Activated naive CD4-positive, alpha-beta T cell treated with anti-CD3 and anti-CD28 coated beads for 36 hours (primary cell): Measurements from ENCODE around the gene CRYGA. TPM values are rescaled to one million over a fixed set of nuclear protein-coding genes. Genes with fewer than 3 reads are reported as not detected.

Experiments used
- CTCF ChIA-PET: fragments of 350-600 bp; sonication (Branson Sonifier 250); formaldehyde crosslinking; loops from one replicate; lab custom pipeline; 2021; ENCODE audit warnings: antibody characterized with exemption; lab: Charles Lee
- DNase-seq: peaks from one replicate; pipeline ENCODE4 v3.0.0-alpha.2; 2020
- H3K27ac Mint-ChIP-seq: one replicate; pipeline ENCODE4 v1.8.0; 2021; ENCODE audit warnings: mild to moderate bottlenecking, mixed read lengths
- H3K27me3 Mint-ChIP-seq: one replicate; pipeline ENCODE4 v1.8.0; 2021; ENCODE audit warnings: low read depth, mixed read lengths
- H3K36me3 Mint-ChIP-seq: one replicate; pipeline ENCODE4 v1.8.0; 2021; ENCODE audit warnings: low read depth, mixed read lengths
- H3K4me1 Mint-ChIP-seq: one replicate; pipeline ENCODE4 v1.8.0; 2021; ENCODE audit warnings: low read depth, mixed read lengths
- H3K4me3 Mint-ChIP-seq: one replicate; pipeline ENCODE4 v1.8.0; 2021; ENCODE audit warnings: mild to moderate bottlenecking, moderate library complexity, mixed read lengths
- H3K9me3 Mint-ChIP-seq: one replicate; pipeline ENCODE4 v1.8.0; 2021; ENCODE audit warnings: mixed read lengths
- intact Hi-C: fragments of 100-400 bp; cut with micrococcal nuclease; formaldehyde crosslinking; loops from one replicate; pipeline ENCODE4 v1.15.1; 2023
- total RNA-seq, 2 experiments: library from RNA; stranded (reverse); gene quantifications; one replicate each; pipeline ENCODE4 v1.2.3, GENCODE V29; 2021

The CRYGA gene
- not detected for total RNA-seq

GRCh38 chr2:208163489-208163888, at the start of gene CRYGA:
Gene CRYGA (minus strand): TSS chr2:208163589. CDS start chr2:208163556, 33 bp downstream.
- no peaks in the 10 kb centered on the region for H3K9me3 Mint-ChIP-seq
- intact Hi-C loops: no loop called here
- no peak within 1 kb of the TSS for H3K27ac Mint-ChIP-seq
- no peak for DNase-seq
- peaks cover 16% of the 10 kb centered on the region for H3K27me3 Mint-ChIP-seq
- no peaks in the 10 kb centered on the region for H3K4me1 Mint-ChIP-seq
- CTCF ChIA-PET: no interaction called here
- no peaks in the 10 kb centered on the region for H3K36me3 Mint-ChIP-seq
- H3K4me3 Mint-ChIP-seq: no peak within 1 kb of the TSS

GRCh38 chr2:208210688-208211451, 47.5 kb upstream of the CRYGA start:
- H3K27ac Mint-ChIP-seq: no peak overlapping the region
- H3K4me1 Mint-ChIP-seq: no peaks in the 10 kb centered on the region
- no peak for DNase-seq
- CTCF ChIA-PET: no interaction called here
- H3K4me3 Mint-ChIP-seq: no peak overlapping the region
- intact Hi-C loops: no loop called here
- H3K36me3 Mint-ChIP-seq: no peaks in the 10 kb centered on the region
- no peaks in the 10 kb centered on the region for H3K27me3 Mint-ChIP-seq
- H3K9me3 Mint-ChIP-seq: no peaks in the 10 kb centered on the region

GRCh38 chr2:208208335-208209085, 45.1 kb upstream of the CRYGA start:
- Mint-ChIP-seq H3K36me3 (no peaks in the 10 kb centered on the region), H3K27ac (no peak overlapping the region), H3K27me3 (no peaks in the 10 kb centered on the region), H3K9me3 (no peaks in the 10 kb centered on the region), H3K4me3 (no peak overlapping the region), H3K4me1 (peaks cover 4% of the 10 kb centered on the region)
- CTCF ChIA-PET: no interaction called here
- DNase-seq: no peak
- intact Hi-C loops: no loop called here

- intact Hi-C loops: no loop called here
- H3K36me3 Mint-ChIP-seq: no peaks in the 10 kb centered on the region
- H3K4me1 Mint-ChIP-seq: peaks cover 4% of the 10 kb centered on the region
- no peaks in the 10 kb centered on the region for H3K27me3 Mint-ChIP-seq
- H3K9me3 Mint-ChIP-seq: no peaks in the 10 kb centered on the region
- H3K27ac Mint-ChIP-seq: no peak overlapping the region
- CTCF ChIA-PET: no interaction called here
- no peak for DNase-seq
- no peak overlapping the region for H3K4me3 Mint-ChIP-seq
Observed at GRCh38 chr2:208207769-208208168, 44.4 kb upstream of the CRYGA start.

- H3K9me3 Mint-ChIP-seq: no peaks in the 10 kb centered on the region
- no peak for DNase-seq
- H3K27me3 Mint-ChIP-seq: no peaks in the 10 kb centered on the region
- intact Hi-C loops: no loop called here
- no peak overlapping the region for H3K27ac Mint-ChIP-seq
- H3K4me3 Mint-ChIP-seq: no peak overlapping the region
- CTCF ChIA-PET: interaction anchor here (1.8 kb wide), 1 partner anchor 15 kb away, joined by 4 read pairs; the partner anchor contains the start of gene C2orf80
- H3K4me1 Mint-ChIP-seq: peaks cover 4% of the 10 kb centered on the region
- H3K36me3 Mint-ChIP-seq: no peaks in the 10 kb centered on the region
Observed at GRCh38 chr2:208204166-208204565, 40.8 kb upstream of the CRYGA start.

- Mint-ChIP-seq H3K4me1 (no peaks in the 10 kb centered on the region), H3K36me3 (no peaks in the 10 kb centered on the region), H3K4me3 (no peak overlapping the region), H3K27ac (no peak overlapping the region), H3K9me3 (no peaks in the 10 kb centered on the region), H3K27me3 (no peaks in the 10 kb centered on the region)
- intact Hi-C loops: no loop called here
- CTCF ChIA-PET: no interaction called here
- no peak for DNase-seq
Observed at GRCh38 chr2:208195531-208195930, 32.1 kb upstream of the CRYGA start.

- no peaks in the 10 kb centered on the region for H3K36me3 Mint-ChIP-seq
- no peak for DNase-seq
- no peak overlapping the region for H3K4me3 Mint-ChIP-seq
- H3K9me3 Mint-ChIP-seq: no peaks in the 10 kb centered on the region
- no peaks in the 10 kb centered on the region for H3K4me1 Mint-ChIP-seq
- H3K27ac Mint-ChIP-seq: no peak overlapping the region
- no peaks in the 10 kb centered on the region for H3K27me3 Mint-ChIP-seq
- CTCF ChIA-PET: no interaction called here
- intact Hi-C loops: no loop called here
Observed at GRCh38 chr2:208192611-208193236, 29.3 kb upstream of the CRYGA start.

GRCh38 chr2:208189810-208190503, 26.6 kb upstream of the CRYGA start, which contains the start of gene C2orf80:
Gene C2orf80 (minus strand): TSS chr2:208190030. CDS start chr2:208186986, 3,044 bp downstream.
- no peak within 1 kb of the TSS for H3K27ac Mint-ChIP-seq
- no peaks in the 10 kb centered on the region for H3K9me3 Mint-ChIP-seq
- H3K4me3 Mint-ChIP-seq: no peak within 1 kb of the TSS
- intact Hi-C loops: no loop called here
- no peaks in the 10 kb centered on the region for H3K36me3 Mint-ChIP-seq
- H3K27me3 Mint-ChIP-seq: no peaks in the 10 kb centered on the region
- H3K4me1 Mint-ChIP-seq: peaks cover 2% of the 10 kb centered on the region
- DNase-seq: no peak
- CTCF ChIA-PET: interaction anchor here (0.9 to 1.0 kb wide), 2 partner anchors 14 kb away, joined by 3 to 4 read pairs; no protein-coding TSS in a partner anchor

GRCh38 chr2:208189069-208189809, 25.9 kb upstream of the CRYGA start:
- H3K9me3 Mint-ChIP-seq: no peaks in the 10 kb centered on the region
- H3K27me3 Mint-ChIP-seq: no peaks in the 10 kb centered on the region
- no peak overlapping the region for H3K4me3 Mint-ChIP-seq
- no peaks in the 10 kb centered on the region for H3K36me3 Mint-ChIP-seq
- H3K27ac Mint-ChIP-seq: no peak overlapping the region
- CTCF ChIA-PET: interaction anchor here (0.9 to 1.0 kb wide), 2 partner anchors 13 to 15 kb away, joined by 3 to 4 read pairs; no protein-coding TSS in a partner anchor
- DNase-seq: no peak
- intact Hi-C loops: no loop called here
- peaks cover 2% of the 10 kb centered on the region for H3K4me1 Mint-ChIP-seq

- Mint-ChIP-seq H3K4me3 (no peak overlapping the region), H3K4me1 (peaks cover 2% of the 10 kb centered on the region), H3K36me3 (no peaks in the 10 kb centered on the region), H3K27me3 (peaks cover 10% of the 10 kb centered on the region), H3K27ac (no peak overlapping the region), H3K9me3 (no peaks in the 10 kb centered on the region)
- intact Hi-C loops: no loop called here
- CTCF ChIA-PET: no interaction called here
- no peak for DNase-seq
Observed at GRCh38 chr2:208186893-208187292, 23.5 kb upstream of the CRYGA start.

- Mint-ChIP-seq H3K27me3 (peaks cover 10% of the 10 kb centered on the region), H3K9me3 (no peaks in the 10 kb centered on the region), H3K27ac (no peak overlapping the region), H3K4me3 (no peak overlapping the region), H3K36me3 (no peaks in the 10 kb centered on the region), H3K4me1 (peaks cover 2% of the 10 kb centered on the region)
- CTCF ChIA-PET: no interaction called here
- DNase-seq: no peak
- intact Hi-C loops: no loop called here
Observed at GRCh38 chr2:208186465-208186864, 23.1 kb upstream of the CRYGA start.
